GM12878 (cell line): ENCODE results near the gene CCBE1. TPM values are rescaled to one million over a fixed set of nuclear protein-coding genes. Genes with fewer than 3 reads are reported as not detected.

Source experiments
- MAX ChIP-seq: IDR thresholded peaks from 2 replicates; pipeline ENCODE4 v1.6.1; 2012; ENCODE audit warnings: low read depth, low read length, improper control_type of control experiment
- PKNOX1 ChIP-seq: fragments of 450-650 bp; IDR thresholded peaks from 2 replicates; pipeline ENCODE4 v1.6.1; 2016; ENCODE audit warnings: mild to moderate bottlenecking
- PML ChIP-seq: IDR thresholded peaks from 2 replicates; pipeline ENCODE4 v1.6.1; 2012; ENCODE audit warnings: low read length, inconsistent platforms
- POLR2AphosphoS2 ChIP-seq: IDR thresholded peaks from 2 replicates; pipeline ENCODE4 v1.6.1; 2011; ENCODE audit warnings: low read depth, mild to moderate bottlenecking, low read length, improper control_type of control experiment, moderate library complexity
- REST ChIP-seq: IDR thresholded peaks from 2 replicates; pipeline ENCODE4 v1.6.1; 2012; ENCODE audit warnings: mild to moderate bottlenecking, low read depth, low read length
- TBL1XR1 ChIP-seq: IDR thresholded peaks from 2 replicates; pipeline ENCODE4 v1.6.1; 2012; ENCODE audit warnings: low read depth, low read length, improper control_type of control experiment
- YY1 ChIP-seq: IDR thresholded peaks from 2 replicates; pipeline ENCODE4 v1.6.1; 2011; ENCODE audit warnings: low read depth, mild to moderate bottlenecking, low read length
- ZNF384 ChIP-seq: IDR thresholded peaks from 2 replicates; pipeline ENCODE4 v1.6.1; 2012; ENCODE audit warnings: low read depth, mild to moderate bottlenecking, low read length, improper control_type of control experiment, borderline replicate concordance
- polyA plus RNA-seq, 11 experiments: library from polyadenylated mRNA; depleted of rRNA in 4 of 11; unstranded in 6 of 11; stranded (reverse) in 5 of 11; fragments of >200 nt; fragmentation: Nextera tagmentation in 4 of 11; fragmentation: Illumina TruSeq in 1 of 11; extraction: Ambion mirVana in 4 of 11; extraction: Trizol in 1 of 11; gene quantifications; 1 replicate in 1 of 11; 2 replicates in 10 of 11; pipeline versions ENCODE4 v1.2.1 to v1.2.3, GENCODE V29; 2011 to 2016; ENCODE audit warnings: inconsistent platforms in 2 of 11, missing spikeins in 2 of 11, low read depth in 1 of 11
- total RNA-seq, 4 experiments: library from RNA; depleted of rRNA in 3 of 4; stranded (reverse); fragments of >200 nt in 3 of 4; fragmentation: Illumina TruSeq in 1 of 4; extraction: Trizol in 1 of 4; gene quantifications; 2 replicates each; pipeline versions ENCODE4 v1.2.1 to v1.2.3, GENCODE V29; 2013 to 2021

CCBE1 gene
- total and polyA plus RNA-seq, 10 of the 15 experiments (the other 5 are each of a cell fraction or from before 2014, with no cell fraction given): 0.03 to 0.49 (median 0.04) TPM; not detected in 7

- no peak for TF ChIP-seq ZNF384
- no peak for TF ChIP-seq YY1
- no peak for TF ChIP-seq POLR2AphosphoS2
- no peak for TF ChIP-seq MAX
- no peak for TF ChIP-seq TBL1XR1
- TF ChIP-seq PML: no peak
- TF ChIP-seq REST: no peak
- no peak for TF ChIP-seq PKNOX1
- TF ChIP-seq, all 136 proteins: peak for 0
Measured at GRCh38 chr18:59690186-59690982, 6.8 kb downstream of the CCBE1 start (continued).
